Heart left ventricle (tissue), 13 donors: Measurements from ENCODE around the gene CLSTN2.

Experiments
- CTCF ChIP-seq, 12 donors: fragments of 200-600 bp; sonication (generic) in 4 of 12; IDR thresholded peaks; one replicate each; pipeline versions ENCODE4 v1.5.0 to v1.8.0; 2018 to 2022; ENCODE audit warnings: antibody characterized with exemption in 12 of 12, mild to moderate bottlenecking in 5 of 12
- POLR2A ChIP-seq, 2 donors: fragments of 450-650 bp; IDR thresholded peaks; one replicate each; pipeline ENCODE4 v1.6.1; 2017; ENCODE audit warnings: antibody characterized with exemption in 2 of 2, mild to moderate bottlenecking in 2 of 2, moderate library complexity in 2 of 2
- donor health status: ischemic (EF 13 %, LVEDD 7.1; RV severe dilation, severe dysfunction).
- donor health status: DM: no; HTN: yes; CAD: no.
- donor health status: DM: no; HTN: no; CAD: no.
- donor health status: ischemic (EF 25% LVEDD 6.9; RV normal size, moderate dysfunction).
- donor health status: ischemic (EF 25% LVEDD 5.7; RV mildly dilated, moderate dysfunction).
- donor health status: ischemic (EF 35%, LVEDD 5.7; RV mildly dilated, moderate dysfunction).
- donor health status: nonischemic (EF 11% LVEDD 7.7; RV severe dilation, severe dysfunction).
- donor health status: DM: yes; HTN: yes; CAD: no.
- donor health status: PGD.
- donor health status: ischemic (EF 29% LVEDD 5.4; RV normal size, mild dysfunction).
- donor health status: nonischemic (EF 23%, LVEDD 6.1; RV moderate dilation, normal function).

- no peak for TF ChIP-seq CTCF (IDR thresholded peaks at IDR 0.05)
- no peak for TF ChIP-seq POLR2A (IDR thresholded peaks at IDR 0.05)
These were observed 423.7 kb downstream of the CLSTN2 start for GRCh38 chr3:140358686-140359085.
